SH-SY5Y (cell line): ENCODE measurements around the gene MPST.

Experiments used
- GATA2 ChIP-seq: IDR thresholded peaks from 2 replicates; pipeline ENCODE4 v1.6.1; 2011; ENCODE audit warnings: mild to moderate bottlenecking, low read depth, low read length
- GATA3 ChIP-seq: IDR thresholded peaks from 2 replicates; pipeline ENCODE4 v1.6.1; 2011; ENCODE audit warnings: low read depth, mild to moderate bottlenecking, low read length, moderate library complexity

DNA sequence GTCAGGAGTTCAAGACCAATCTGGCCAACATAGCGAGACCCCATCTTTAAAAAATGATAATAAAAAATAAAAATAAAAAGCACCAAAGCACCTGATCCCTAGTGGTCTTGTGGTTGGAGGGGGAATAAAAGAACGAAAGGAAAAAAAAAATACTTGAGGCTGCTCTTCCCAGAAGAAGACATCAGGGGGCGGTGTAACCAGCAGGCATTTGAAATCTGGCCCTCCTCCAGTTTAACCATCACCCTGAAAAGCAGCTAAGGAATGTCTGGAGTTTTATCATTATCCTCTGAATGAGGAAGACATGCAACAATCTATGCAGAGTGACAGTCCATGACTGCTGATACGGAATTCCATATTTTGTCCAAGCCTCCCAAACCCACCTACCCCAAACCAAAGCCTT, 26.4 kb downstream of the MPST start:
- TF ChIP-seq GATA2 (no peak), GATA3 (no peak)
